Measurements from ENCODE around the gene PCBP2.

- TF ChIP-seq, protein P1, sequence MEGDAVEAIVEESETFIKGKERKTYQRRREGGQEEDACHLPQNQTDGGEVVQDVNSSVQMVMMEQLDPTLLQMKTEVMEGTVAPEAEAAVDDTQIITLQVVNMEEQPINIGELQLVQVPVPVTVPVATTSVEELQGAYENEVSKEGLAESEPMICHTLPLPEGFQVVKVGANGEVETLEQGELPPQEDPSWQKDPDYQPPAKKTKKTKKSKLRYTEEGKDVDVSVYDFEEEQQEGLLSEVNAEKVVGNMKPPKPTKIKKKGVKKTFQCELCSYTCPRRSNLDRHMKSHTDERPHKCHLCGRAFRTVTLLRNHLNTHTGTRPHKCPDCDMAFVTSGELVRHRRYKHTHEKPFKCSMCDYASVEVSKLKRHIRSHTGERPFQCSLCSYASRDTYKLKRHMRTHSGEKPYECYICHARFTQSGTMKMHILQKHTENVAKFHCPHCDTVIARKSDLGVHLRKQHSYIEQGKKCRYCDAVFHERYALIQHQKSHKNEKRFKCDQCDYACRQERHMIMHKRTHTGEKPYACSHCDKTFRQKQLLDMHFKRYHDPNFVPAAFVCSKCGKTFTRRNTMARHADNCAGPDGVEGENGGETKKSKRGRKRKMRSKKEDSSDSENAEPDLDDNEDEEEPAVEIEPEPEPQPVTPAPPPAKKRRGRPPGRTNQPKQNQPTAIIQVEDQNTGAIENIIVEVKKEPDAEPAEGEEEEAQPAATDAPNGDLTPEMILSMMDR (IDR thresholded peaks at IDR 0.05), result no peak
- no peak for TF ChIP-seq POLR2AphosphoS5 (IDR thresholded peaks at IDR 0.05)
These were observed 47.6 kb downstream of the PCBP2 start, which contains the start of gene MAP3K12 for GRCh38 chr12:53499266-53500141.

Data from prostate gland (tissue), 2 donors.